ENCODE data around the gene TBC1D20. TPM values are rescaled to one million over a fixed set of nuclear protein-coding genes. Genes with fewer than 3 reads are reported as not detected.

TBC1D20 gene
- polyA plus RNA-seq, 1 donor, result 30.4 TPM

DNA sequence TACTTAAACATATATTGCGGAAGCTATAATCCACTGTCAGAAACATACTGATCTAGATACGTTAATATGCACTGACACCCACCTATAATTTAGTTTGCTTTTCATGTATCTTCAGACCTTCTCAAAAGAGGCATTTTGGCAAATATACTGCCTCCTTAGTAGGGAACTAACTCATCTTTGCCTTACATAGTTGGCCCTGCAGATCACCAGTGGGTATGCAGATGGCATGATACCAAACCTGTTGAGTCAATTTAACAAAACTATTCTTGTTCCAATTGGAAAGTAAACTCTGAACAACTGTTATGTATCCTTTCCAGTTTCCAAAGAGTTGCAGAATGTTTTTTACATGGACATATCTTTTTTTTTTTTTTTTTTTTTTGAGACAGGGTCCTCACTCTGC, 35.6 kb upstream of the TBC1D20 start:
- 100% methylated on average over 1 of the region's 2 CpGs for WGBS (ENCODE audit: insufficient coverage, low lambda C conversion rate)
- H3K4me1 ChIP-seq (ENCODE audit: control insufficient read depth, insufficient read depth, low read length), result no peaks in the 10 kb centered on the region
- no peak for DNase-seq
- no peak overlapping the region for H3K27ac ChIP-seq (ENCODE audit: low read length)
- H3K27me3 ChIP-seq (ENCODE audit: control insufficient read depth, insufficient read depth, low read length), result no peaks in the 10 kb centered on the region
- H3K36me3 ChIP-seq (ENCODE audit: control insufficient read depth, insufficient read depth, low read length), result peaks cover 71% of the 10 kb centered on the region
- no peaks in the 10 kb centered on the region for H3K9me3 ChIP-seq (ENCODE audit: control insufficient read depth, low read depth, low read length)
- H3K4me3 ChIP-seq (ENCODE audit: low read length), result no peak overlapping the region

DNA sequence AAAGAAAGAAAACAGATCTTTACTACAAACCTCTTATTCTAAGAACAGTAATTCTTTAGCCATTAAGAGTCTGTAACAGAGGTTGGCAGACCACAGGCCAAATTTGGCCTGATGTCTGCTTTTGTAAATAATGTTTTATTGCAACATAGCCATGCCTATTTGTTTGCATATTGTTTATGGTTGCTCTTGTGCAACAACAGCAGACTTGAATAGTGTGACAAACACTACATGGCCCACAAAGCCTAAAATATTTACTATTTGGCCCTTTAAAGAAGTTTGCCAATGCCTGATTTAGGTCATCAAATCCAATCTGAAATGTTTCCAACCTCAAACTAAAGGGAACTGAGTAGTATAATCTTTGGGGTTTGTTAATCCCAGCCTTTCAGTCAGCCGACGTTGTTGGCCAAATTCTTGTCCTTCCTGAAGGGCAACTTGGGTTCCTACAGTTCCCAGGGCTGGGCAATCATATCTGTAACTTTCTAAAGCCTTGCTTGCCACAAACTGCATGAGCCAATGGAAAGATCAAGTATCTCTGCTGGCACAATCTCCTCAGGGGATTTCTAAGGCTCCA, 33.9 kb upstream of the TBC1D20 start:
- Histone ChIP-seq H3K27me3 (ENCODE audit: control insufficient read depth, insufficient read depth, low read length) (no peaks in the 10 kb centered on the region), H3K4me1 (ENCODE audit: control insufficient read depth, insufficient read depth, low read length) (no peaks in the 10 kb centered on the region), H3K27ac (ENCODE audit: low read length) (no peak overlapping the region), H3K9me3 (ENCODE audit: control insufficient read depth, low read depth, low read length) (no peaks in the 10 kb centered on the region), H3K36me3 (ENCODE audit: control insufficient read depth, insufficient read depth, low read length) (peaks cover 75% of the 10 kb centered on the region), H3K4me3 (ENCODE audit: low read length) (no peak overlapping the region)
- WGBS (ENCODE audit: insufficient coverage, low lambda C conversion rate), result no CpG with 5 or more reads among the region's 2 CpGs
- DNase-seq, result no peak

DNA sequence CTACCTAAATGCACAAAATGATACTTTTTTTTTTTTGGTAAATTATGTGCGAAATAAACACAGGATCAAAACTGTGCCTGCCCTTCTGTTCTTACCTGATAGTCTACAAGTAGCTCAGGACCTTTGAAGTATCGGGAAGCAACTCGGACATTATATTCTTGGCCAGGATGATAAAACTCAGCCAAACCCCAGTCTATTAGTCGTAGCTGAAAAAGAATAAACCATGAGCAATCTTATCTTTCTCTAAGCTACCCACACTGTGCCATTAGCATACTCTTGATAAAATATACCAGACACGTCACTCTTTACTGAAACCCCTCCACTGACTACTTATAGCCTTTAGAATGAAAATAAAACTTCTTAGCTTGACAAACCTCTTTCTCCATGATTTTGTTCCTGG, 29.8 kb upstream of the TBC1D20 start:
- DNase-seq, result no peak
- WGBS (ENCODE audit: insufficient coverage, low lambda C conversion rate), result no CpG with 5 or more reads among the region's 5 CpGs
- H3K27ac ChIP-seq (ENCODE audit: low read length), result no peak overlapping the region
- no peaks in the 10 kb centered on the region for H3K4me1 ChIP-seq (ENCODE audit: control insufficient read depth, insufficient read depth, low read length)
- no peak overlapping the region for H3K4me3 ChIP-seq (ENCODE audit: low read length)
- no peaks in the 10 kb centered on the region for H3K27me3 ChIP-seq (ENCODE audit: control insufficient read depth, insufficient read depth, low read length)
- no peaks in the 10 kb centered on the region for H3K9me3 ChIP-seq (ENCODE audit: control insufficient read depth, low read depth, low read length)
- H3K36me3 ChIP-seq (ENCODE audit: control insufficient read depth, insufficient read depth, low read length), result peaks cover 82% of the 10 kb centered on the region

DNA sequence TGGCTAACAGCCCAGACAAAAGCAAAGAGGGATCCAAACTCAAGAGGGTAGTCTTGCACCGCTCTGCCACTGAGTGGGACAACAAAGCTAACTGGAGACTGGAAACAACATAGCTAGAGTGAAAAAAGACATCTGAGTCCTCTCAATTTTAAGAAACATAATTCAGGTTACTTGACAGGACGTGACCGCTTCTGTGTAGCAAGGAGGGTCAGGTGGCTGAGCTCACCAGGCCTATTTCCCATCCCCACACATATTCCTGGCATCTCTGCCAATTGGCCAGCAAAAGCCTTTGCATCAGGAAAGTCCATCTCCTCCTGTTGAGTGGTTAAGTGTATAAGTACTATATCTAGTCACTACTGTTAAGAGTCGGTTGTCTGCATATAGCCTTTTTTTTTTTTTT, 25.3 kb upstream of the TBC1D20 start:
- no peak overlapping the region for H3K4me3 ChIP-seq (ENCODE audit: low read length)
- no CpG with 5 or more reads among the region's 4 CpGs for WGBS (ENCODE audit: insufficient coverage, low lambda C conversion rate)
- no peaks in the 10 kb centered on the region for H3K27me3 ChIP-seq (ENCODE audit: control insufficient read depth, insufficient read depth, low read length)
- H3K9me3 ChIP-seq (ENCODE audit: control insufficient read depth, low read depth, low read length), result no peaks in the 10 kb centered on the region
- peaks cover 91% of the 10 kb centered on the region for H3K36me3 ChIP-seq (ENCODE audit: control insufficient read depth, insufficient read depth, low read length)
- no peak overlapping the region for H3K27ac ChIP-seq (ENCODE audit: low read length)
- no peak for DNase-seq
- H3K4me1 ChIP-seq (ENCODE audit: control insufficient read depth, insufficient read depth, low read length), result no peaks in the 10 kb centered on the region

DNA sequence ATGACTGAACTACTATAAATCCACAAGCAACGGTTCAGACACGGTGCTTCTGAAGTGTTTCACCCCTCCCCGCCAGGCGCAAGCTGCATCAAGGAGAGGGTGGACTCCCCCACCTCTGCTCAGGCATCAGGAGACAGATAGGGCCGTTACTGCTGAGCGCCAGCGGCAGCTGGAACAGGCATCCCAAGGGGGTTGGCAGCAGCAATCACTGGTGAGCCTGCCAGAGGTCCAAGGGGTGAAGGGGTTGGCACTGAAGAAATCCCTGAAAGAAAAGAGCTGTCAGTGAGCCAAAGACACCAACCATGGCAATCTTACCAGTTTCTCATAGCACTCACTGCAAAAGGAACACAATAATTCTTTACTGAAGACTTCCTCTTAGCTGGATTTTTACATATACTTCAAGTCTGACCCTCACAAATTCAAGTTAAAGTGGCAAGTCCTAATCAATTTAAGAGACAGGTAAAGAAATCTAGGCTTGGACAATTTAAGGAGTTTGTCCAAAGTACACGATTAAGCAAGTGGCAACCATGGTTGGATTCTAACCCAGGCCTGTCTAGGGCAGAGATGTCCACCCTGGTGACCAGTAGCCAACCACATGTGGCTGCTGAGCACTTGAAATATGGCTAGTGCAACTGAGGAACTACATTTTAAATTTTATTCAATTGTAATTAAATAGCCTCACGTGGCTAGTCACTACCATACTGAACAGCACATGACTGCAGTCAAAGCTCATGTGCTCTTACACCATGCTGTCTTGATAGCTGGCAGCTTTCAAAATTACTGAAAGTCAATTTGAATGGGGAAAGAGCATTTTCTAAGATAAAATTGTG, 21.7 kb upstream of the TBC1D20 start:
- no CpG with 5 or more reads among the region's 9 CpGs for WGBS (ENCODE audit: insufficient coverage, low lambda C conversion rate)
- Histone ChIP-seq H3K4me1 (ENCODE audit: control insufficient read depth, insufficient read depth, low read length) (no peaks in the 10 kb centered on the region), H3K36me3 (ENCODE audit: control insufficient read depth, insufficient read depth, low read length) (peaks cover 82% of the 10 kb centered on the region), H3K9me3 (ENCODE audit: control insufficient read depth, low read depth, low read length) (no peaks in the 10 kb centered on the region), H3K27me3 (ENCODE audit: control insufficient read depth, insufficient read depth, low read length) (no peaks in the 10 kb centered on the region), H3K4me3 (ENCODE audit: low read length) (no peak overlapping the region), H3K27ac (ENCODE audit: low read length) (no peak overlapping the region)
- DNase-seq, result no peak

DNA sequence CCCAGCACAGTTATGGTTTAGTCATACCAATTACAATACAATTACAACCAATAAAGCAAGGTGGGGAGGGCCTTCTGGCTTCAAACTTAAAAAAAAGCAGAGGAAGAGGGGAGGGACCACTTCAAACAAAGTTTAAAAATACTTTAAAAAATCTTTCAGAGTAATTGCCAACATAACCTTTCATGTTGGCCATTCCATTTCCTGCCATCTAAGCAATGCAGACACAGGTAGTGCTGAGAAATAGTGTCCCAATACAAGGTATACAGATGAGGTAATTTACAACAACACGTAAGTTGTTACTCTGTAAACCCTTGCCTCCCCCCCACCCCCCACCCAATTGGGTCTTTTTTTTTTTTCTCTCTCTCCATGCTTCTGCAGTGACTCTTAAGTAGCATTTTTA, 18.8 kb upstream of the TBC1D20 start:
- no peak overlapping the region for H3K27ac ChIP-seq (ENCODE audit: low read length)
- DNase-seq, result no peak
- peaks cover 68% of the 10 kb centered on the region for H3K36me3 ChIP-seq (ENCODE audit: control insufficient read depth, insufficient read depth, low read length)
- H3K27me3 ChIP-seq (ENCODE audit: control insufficient read depth, insufficient read depth, low read length), result no peaks in the 10 kb centered on the region
- H3K4me3 ChIP-seq (ENCODE audit: low read length), result no peak overlapping the region
- no peaks in the 10 kb centered on the region for H3K4me1 ChIP-seq (ENCODE audit: control insufficient read depth, insufficient read depth, low read length)
- no peaks in the 10 kb centered on the region for H3K9me3 ChIP-seq (ENCODE audit: control insufficient read depth, low read depth, low read length)
- no CpG with 5 or more reads among the region's 1 CpG for WGBS (ENCODE audit: insufficient coverage, low lambda C conversion rate)

DNA sequence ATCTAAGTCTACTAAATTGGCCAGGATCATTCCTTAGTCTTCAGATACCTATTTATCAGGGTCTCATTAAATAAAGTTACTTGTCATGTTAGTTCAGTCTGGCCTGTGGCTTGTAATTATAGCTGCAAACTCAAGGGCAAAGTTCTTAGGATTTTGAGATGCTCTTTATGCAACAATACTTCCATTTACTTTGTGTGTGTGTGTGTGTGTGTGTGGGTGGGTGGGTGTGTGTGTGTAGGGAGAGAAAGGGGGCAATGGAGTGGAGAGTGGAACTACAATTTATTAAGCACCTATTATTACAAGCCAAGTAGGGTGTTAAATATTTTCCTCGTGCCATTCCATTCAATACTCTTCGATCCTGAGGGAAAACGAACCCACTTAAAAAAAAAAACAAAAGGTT, 17.7 kb upstream of the TBC1D20 start:
- Histone ChIP-seq H3K27me3 (ENCODE audit: control insufficient read depth, insufficient read depth, low read length) (no peaks in the 10 kb centered on the region), H3K27ac (ENCODE audit: low read length) (no peak overlapping the region), H3K4me3 (ENCODE audit: low read length) (no peak overlapping the region), H3K4me1 (ENCODE audit: control insufficient read depth, insufficient read depth, low read length) (no peaks in the 10 kb centered on the region), H3K36me3 (ENCODE audit: control insufficient read depth, insufficient read depth, low read length) (peaks cover 58% of the 10 kb centered on the region), H3K9me3 (ENCODE audit: control insufficient read depth, low read depth, low read length) (no peaks in the 10 kb centered on the region)
- no peak for DNase-seq
- 84% methylated on average over 3 of the region's 3 CpGs for WGBS (ENCODE audit: insufficient coverage, low lambda C conversion rate)

DNA sequence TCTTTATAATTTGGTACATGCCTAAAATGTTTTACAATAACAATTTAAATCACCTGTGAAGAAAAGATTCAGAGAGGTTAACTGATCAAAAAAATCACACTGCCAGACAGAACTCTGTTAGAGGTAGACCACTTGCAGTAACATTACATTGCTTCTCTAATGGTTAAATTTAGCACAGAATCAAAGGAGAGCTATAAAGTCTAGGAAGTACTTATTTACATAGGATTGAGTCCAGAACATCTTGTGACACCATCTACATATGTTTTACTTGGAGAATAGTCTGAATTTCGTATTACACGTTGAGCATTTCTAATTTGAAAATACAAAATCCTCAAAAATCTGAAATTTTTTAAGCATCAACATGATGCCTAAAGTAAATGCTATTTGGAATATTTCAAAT, 17.2 kb upstream of the TBC1D20 start:
- H3K36me3 ChIP-seq (ENCODE audit: control insufficient read depth, insufficient read depth, low read length), result peaks cover 54% of the 10 kb centered on the region
- no peak overlapping the region for H3K27ac ChIP-seq (ENCODE audit: low read length)
- no peaks in the 10 kb centered on the region for H3K4me1 ChIP-seq (ENCODE audit: control insufficient read depth, insufficient read depth, low read length)
- no peaks in the 10 kb centered on the region for H3K9me3 ChIP-seq (ENCODE audit: control insufficient read depth, low read depth, low read length)
- no peak for DNase-seq
- no peak overlapping the region for H3K4me3 ChIP-seq (ENCODE audit: low read length)
- no peaks in the 10 kb centered on the region for H3K27me3 ChIP-seq (ENCODE audit: control insufficient read depth, insufficient read depth, low read length)
- WGBS (ENCODE audit: insufficient coverage, low lambda C conversion rate), result no CpG with 5 or more reads among the region's 2 CpGs

DNA sequence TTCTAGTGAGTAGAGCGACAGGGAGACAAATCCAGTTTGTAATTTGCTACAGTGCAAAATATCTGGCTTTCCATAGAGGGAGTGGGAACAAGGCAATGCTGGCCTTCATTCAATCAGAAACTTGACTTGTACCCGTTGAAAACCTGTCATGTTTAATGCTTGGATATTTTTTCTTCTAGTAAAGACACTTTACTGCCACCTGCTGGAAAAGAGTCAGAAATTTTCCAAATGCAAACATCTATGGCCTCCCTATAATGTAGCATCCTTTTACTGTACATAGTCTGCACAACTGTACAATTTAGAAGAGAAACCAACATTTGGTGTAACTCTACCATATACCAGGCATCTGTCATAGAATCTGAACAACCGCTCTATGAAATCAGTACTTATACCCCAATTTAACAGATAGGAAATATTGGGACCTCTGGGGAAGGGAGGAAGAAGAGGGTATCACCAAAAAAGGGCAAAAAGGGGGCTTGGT, 16.7 kb upstream of the TBC1D20 start:
- peaks cover 49% of the 10 kb centered on the region for H3K36me3 ChIP-seq (ENCODE audit: control insufficient read depth, insufficient read depth, low read length)
- no CpG with 5 or more reads among the region's 3 CpGs for WGBS (ENCODE audit: insufficient coverage, low lambda C conversion rate)

DNA sequence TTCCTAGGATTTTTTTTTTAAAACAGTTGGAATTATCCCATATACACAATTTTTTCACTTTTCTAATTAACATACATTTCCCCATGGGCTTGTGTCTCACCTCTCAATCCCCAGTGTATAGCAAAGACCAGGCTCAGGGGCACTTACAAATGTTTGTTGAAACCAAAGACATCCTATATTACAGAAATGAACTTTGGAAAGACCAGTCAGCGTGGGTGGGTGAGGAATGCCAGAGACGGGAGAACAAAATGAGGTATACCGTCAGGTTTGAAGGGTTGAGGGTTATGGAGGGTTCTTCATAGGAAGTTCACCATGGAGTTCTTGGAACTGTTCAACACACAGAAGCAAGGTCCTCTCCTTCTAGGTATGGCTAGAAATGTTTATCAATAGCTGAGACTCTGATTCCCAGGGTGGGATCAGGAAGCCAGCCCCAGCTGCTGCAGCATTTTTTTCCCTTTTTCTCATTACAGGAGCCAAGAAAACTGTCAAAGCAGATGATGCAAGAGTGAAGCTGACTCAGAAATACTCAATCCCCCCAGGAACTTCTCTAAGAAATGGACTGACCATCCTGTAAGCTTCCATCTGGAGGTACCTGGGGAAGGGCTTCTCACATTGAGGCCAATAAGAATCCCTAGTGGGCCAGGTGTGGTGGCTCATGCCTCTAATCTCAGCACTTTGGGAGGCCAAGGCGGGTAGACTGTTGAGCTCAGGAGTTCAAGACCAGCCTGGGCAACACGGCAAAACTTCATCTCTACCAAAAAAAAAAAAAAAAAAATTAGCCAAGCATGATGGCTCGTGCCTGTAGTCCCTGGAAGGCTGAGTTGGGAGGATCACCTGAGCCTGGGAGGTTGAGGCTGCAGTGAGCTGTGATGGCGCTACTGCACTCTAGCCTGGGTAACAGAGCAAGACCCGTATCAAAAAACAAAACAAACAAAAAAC, 15.9 kb upstream of the TBC1D20 start:
- H3K27ac ChIP-seq (ENCODE audit: low read length), result no peak overlapping the region

More for the DNA sequence above, 16.7 kb upstream of the TBC1D20 start:
- Histone ChIP-seq H3K27ac (ENCODE audit: low read length) (no peak overlapping the region), H3K4me3 (ENCODE audit: low read length) (no peak overlapping the region), H3K9me3 (ENCODE audit: control insufficient read depth, low read depth, low read length) (no peaks in the 10 kb centered on the region), H3K4me1 (ENCODE audit: control insufficient read depth, insufficient read depth, low read length) (no peaks in the 10 kb centered on the region), H3K27me3 (ENCODE audit: control insufficient read depth, insufficient read depth, low read length) (no peaks in the 10 kb centered on the region)
- DNase-seq, result peak; percentile 40 to 49

More for the DNA sequence above, 15.9 kb upstream of the TBC1D20 start:
- 95% methylated on average over 4 of the region's 8 CpGs for WGBS (ENCODE audit: insufficient coverage, low lambda C conversion rate)
- H3K4me1 ChIP-seq (ENCODE audit: control insufficient read depth, insufficient read depth, low read length), result no peaks in the 10 kb centered on the region
- H3K4me3 ChIP-seq (ENCODE audit: low read length), result no peak overlapping the region
- no peaks in the 10 kb centered on the region for H3K9me3 ChIP-seq (ENCODE audit: control insufficient read depth, low read depth, low read length)
- H3K36me3 ChIP-seq (ENCODE audit: control insufficient read depth, insufficient read depth, low read length), result peaks cover 42% of the 10 kb centered on the region
- no peak for DNase-seq
- H3K27me3 ChIP-seq (ENCODE audit: control insufficient read depth, insufficient read depth, low read length), result no peaks in the 10 kb centered on the region

Data from large intestine (tissue), 3 donors.